Type B pancreatic cell (in vitro differentiated cells): ENCODE data around the gene ETS1. TPM values are rescaled to one million over a fixed set of nuclear protein-coding genes. Genes with fewer than 3 reads are reported as not detected.

Experiments
- DNase-seq: peaks from one replicate; pipeline ENCODE4 v3.0.0; 2021; ENCODE audit warnings: mixed read lengths; ENCODE audit not compliant: unreplicated experiment; ENCODE audit errors: extremely low spot score
- H3K27ac Mint-ChIP-seq: 2 replicates; pipeline ENCODE4 v1.8.0; 2021; ENCODE audit warnings: mild to moderate bottlenecking, mixed read lengths
- H3K27me3 Mint-ChIP-seq: 2 replicates; pipeline ENCODE4 v1.8.0; 2021; ENCODE audit warnings: mixed read lengths
- H3K36me3 Mint-ChIP-seq: 2 replicates; pipeline ENCODE4 v1.8.0; 2021; ENCODE audit warnings: mixed read lengths
- H3K4me1 Mint-ChIP-seq: one replicate; pipeline ENCODE4 v1.8.0; 2021; ENCODE audit warnings: mixed read lengths; ENCODE audit not compliant: unreplicated experiment
- H3K4me3 Mint-ChIP-seq: 2 replicates; pipeline ENCODE4 v1.8.0; 2021; ENCODE audit warnings: mild to moderate bottlenecking, mixed read lengths
- H3K9me3 Mint-ChIP-seq: 2 replicates; pipeline ENCODE4 v1.8.0; 2021; ENCODE audit warnings: mixed read lengths
- total RNA-seq: library from RNA; stranded (reverse); gene quantifications from 2 replicates; pipeline ENCODE4 v1.2.1, GENCODE V29; 2021; ENCODE audit warnings: low replicate concordance
- TF ChIP-seq, protein P1 (sequence below): fragments of 200-600 bp; sonication (generic); conservative IDR thresholded peaks from 2 replicates; pipeline ENCODE4 v1.5.0; 2021; ENCODE audit warnings: antibody characterized with exemption, mild to moderate bottlenecking

ETS1 gene
- total RNA-seq, 1 donor from 2014 or later, result 40.6 TPM

DNA sequence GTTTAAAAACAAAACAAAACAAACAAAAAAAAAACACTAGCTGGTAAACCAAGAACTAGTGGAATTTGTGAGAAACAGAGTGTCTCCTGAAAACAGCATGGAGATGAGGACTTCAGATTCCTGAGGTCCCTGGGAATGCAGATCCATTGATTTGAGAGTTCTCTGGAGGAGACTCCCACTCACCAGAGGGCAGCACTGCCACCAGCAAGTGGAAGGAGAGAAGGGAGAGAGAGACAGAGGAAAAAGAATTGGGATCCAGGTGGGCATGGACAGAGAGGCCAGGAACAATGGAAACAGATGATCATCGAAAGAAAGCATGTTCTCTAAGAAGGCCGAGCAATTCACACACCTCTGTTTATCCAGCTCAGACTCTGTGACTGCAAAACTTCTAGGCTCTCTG, 31.8 kb downstream of the ETS1 start:
- Mint-ChIP-seq H3K27me3 (peaks cover 17% of the 10 kb centered on the region), H3K9me3 (no peaks in the 10 kb centered on the region), H3K27ac (no peak overlapping the region), H3K4me1 (peaks cover 21% of the 10 kb centered on the region), H3K4me3 (no peak overlapping the region), H3K36me3 (peaks cover 1% of the 10 kb centered on the region)
- TF ChIP-seq, protein P1, sequence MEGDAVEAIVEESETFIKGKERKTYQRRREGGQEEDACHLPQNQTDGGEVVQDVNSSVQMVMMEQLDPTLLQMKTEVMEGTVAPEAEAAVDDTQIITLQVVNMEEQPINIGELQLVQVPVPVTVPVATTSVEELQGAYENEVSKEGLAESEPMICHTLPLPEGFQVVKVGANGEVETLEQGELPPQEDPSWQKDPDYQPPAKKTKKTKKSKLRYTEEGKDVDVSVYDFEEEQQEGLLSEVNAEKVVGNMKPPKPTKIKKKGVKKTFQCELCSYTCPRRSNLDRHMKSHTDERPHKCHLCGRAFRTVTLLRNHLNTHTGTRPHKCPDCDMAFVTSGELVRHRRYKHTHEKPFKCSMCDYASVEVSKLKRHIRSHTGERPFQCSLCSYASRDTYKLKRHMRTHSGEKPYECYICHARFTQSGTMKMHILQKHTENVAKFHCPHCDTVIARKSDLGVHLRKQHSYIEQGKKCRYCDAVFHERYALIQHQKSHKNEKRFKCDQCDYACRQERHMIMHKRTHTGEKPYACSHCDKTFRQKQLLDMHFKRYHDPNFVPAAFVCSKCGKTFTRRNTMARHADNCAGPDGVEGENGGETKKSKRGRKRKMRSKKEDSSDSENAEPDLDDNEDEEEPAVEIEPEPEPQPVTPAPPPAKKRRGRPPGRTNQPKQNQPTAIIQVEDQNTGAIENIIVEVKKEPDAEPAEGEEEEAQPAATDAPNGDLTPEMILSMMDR, result peak; percentile 31
- no peak for DNase-seq

DNA sequence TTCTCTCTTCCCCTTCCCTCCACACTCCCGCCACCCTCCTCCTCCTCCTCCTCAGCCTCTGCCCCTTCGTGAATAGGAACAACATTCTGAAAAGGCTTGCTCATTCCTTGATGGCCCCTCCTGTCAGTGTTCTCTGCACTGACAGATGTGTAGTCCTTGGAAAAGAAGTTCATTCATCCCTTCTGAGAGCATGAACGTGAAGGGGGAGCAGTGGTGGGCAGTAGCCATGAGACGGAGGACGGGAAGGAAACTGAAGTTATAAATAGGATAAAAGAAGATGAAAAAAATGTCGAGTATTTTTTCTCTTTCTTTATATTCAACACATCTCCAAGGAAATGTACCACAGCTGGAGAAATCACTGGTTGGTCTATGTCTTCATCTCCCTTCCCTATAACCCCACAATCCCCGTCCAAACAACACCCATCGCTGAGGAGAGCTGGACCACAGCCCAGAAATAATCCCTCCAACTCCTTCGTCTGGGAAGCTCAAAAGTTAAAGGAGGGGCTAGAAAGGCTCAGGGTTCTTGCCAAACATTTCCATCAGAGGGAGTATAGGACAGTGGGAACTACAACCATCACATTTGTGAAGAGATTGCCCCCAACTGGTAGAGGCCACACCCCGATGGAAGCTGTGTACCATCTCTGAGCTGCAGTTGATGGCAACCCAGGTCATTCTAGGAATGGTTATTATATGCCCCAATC, 33.5 kb downstream of the ETS1 start:
- Mint-ChIP-seq H3K27me3 (peaks cover 33% of the 10 kb centered on the region), H3K27ac (no peak overlapping the region), H3K4me1 (peaks cover 24% of the 10 kb centered on the region), H3K36me3 (no peaks in the 10 kb centered on the region), H3K4me3 (no peak overlapping the region), H3K9me3 (no peaks in the 10 kb centered on the region)
- no peak for DNase-seq
- TF ChIP-seq, protein P1, result no peak

DNA sequence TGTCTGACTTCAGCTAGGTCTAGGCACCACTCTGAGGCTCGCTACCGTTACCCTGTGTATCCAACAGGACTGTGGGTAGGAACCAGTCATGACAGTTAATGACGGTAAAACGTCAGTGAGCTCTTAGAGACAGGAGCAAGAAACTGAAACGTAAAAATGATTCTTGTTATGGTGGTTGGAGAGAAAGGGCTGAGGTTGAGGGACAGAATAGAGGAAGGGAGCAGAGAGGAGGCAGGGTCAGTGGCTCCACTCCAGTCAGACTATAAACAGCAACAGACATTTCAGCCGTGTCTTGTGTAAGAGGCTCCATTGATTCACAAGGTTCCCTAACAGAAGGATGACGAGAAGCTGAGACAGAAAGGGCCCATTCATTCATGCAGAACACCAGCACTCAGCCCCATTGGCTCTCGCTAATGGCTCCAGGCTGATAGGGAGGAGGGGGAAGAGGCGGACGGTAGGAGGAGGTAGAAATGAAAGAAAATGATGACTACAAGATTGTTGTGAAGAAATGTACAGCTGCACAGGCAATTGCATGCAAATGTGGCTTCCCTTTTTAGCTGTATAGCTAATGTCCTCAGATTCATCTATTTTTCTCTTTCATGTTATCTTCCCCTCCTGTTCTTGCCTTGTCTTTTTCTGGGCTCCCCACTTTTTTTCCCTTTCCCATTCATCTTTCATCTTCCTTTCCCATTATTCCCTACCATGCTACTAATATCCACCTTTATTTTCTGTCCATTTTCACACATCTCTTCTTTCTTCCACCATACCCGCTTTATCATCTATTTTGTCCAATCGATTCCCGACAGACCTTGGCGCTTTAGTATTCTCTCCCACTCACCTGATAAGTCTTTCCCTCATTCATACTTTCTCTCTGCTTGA, 34.3 kb downstream of the ETS1 start:
- Mint-ChIP-seq H3K4me3 (no peak overlapping the region), H3K4me1 (peaks cover 30% of the 10 kb centered on the region), H3K36me3 (no peaks in the 10 kb centered on the region), H3K9me3 (no peaks in the 10 kb centered on the region), H3K27ac (no peak overlapping the region), H3K27me3 (peaks cover 40% of the 10 kb centered on the region)
- DNase-seq, result no peak
- TF ChIP-seq, protein P1, result no peak

DNA sequence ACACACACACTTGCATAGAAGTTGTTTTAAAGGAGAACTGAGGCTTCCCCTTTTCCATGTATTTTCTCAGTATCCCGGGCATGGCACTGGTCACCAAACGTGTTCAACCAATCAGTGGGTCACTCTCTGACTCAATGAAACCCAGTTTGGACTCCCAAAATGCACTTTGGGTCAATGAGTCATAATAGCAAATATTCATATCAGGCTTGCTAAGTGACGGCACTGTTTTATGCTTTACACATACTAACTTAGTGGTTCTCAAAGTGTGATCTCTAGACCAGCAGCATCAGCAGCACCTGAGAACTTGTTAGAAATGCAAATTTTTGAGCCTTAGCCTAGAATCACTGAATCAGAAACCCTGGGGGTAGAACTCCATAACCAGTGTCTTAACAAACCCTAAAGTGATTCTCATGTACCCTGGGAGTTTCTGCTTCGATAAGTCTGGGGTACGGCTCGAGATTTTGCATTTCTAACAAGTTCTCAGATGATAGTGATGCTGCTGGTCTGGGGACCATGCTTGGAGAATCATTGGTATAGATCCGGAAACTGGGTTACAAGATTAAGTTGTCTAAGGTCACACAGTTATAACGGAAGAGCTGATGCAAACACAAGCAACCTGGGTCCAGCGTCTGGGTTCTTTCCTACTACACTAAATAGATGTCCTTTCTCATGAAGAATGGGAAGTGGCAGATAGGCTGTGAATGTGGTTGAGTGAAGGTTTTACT, 35.6 kb downstream of the ETS1 start:
- no peak overlapping the region for H3K4me3 Mint-ChIP-seq
- H3K9me3 Mint-ChIP-seq, result no peaks in the 10 kb centered on the region
- H3K27ac Mint-ChIP-seq, result no peak overlapping the region
- H3K36me3 Mint-ChIP-seq, result no peaks in the 10 kb centered on the region
- H3K4me1 Mint-ChIP-seq, result peaks cover 42% of the 10 kb centered on the region
- DNase-seq, result no peak
- TF ChIP-seq, protein P1, result no peak
- H3K27me3 Mint-ChIP-seq, result peaks cover 52% of the 10 kb centered on the region

DNA sequence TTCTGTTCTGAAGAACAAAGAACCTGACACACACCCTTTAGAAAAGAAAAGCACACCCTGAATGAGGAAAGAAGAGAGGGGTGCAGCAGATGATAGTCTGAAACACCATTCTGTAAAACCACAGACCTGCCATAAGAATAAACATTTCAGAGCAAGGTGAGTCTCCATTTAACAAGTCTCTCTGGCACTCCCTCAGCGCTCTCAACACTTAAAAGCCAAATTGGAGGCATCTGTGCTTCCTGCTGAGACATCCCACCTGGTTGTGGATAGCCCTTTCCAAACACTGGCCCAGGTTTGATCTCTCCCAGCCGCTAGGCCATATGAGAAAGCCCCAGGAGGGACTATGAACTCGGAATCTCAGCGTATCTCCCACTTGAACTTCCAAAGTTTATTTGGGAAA, 36.3 kb downstream of the ETS1 start:
- no peak overlapping the region for H3K27ac Mint-ChIP-seq
- TF ChIP-seq, protein P1, result no peak
- H3K4me1 Mint-ChIP-seq, result peaks cover 44% of the 10 kb centered on the region
- H3K9me3 Mint-ChIP-seq, result no peaks in the 10 kb centered on the region
- no peak for DNase-seq
- no peak overlapping the region for H3K4me3 Mint-ChIP-seq
- peaks cover 57% of the 10 kb centered on the region for H3K27me3 Mint-ChIP-seq
- no peaks in the 10 kb centered on the region for H3K36me3 Mint-ChIP-seq
